Lower leg skin (tissue), 4 donors: ENCODE results near the gene FILIP1L. TPM values are rescaled to one million over a fixed set of nuclear protein-coding genes. Genes with fewer than 3 reads are reported as not detected.

Experiments used
- DNase-seq, 2 donors: peaks; one replicate each; pipeline ENCODE4 v3.0.0-alpha.2; 2019; ENCODE audit warnings: low spot score in 2 of 2
- H3K4me3 ChIP-seq: fragments of 200-600 bp; sonication (generic); 2 replicates; pipeline ENCODE4 v1.5.1; 2017; ENCODE audit warnings: mild to moderate bottlenecking, low read depth; ENCODE audit not compliant: poor library complexity, severe bottlenecking
- CTCF ChIP-seq, 3 donors: fragments of 450-650 bp; IDR thresholded peaks; one replicate each; pipeline ENCODE4 v1.5.1; 2016; ENCODE audit warnings: antibody characterized with exemption in 3 of 3, mild to moderate bottlenecking in 3 of 3, moderate library complexity in 2 of 3
- POLR2A ChIP-seq, 2 donors: fragments of 450-650 bp; IDR thresholded peaks; one replicate each; pipeline ENCODE4 v1.6.1; 2016 to 2017; ENCODE audit warnings: antibody characterized with exemption in 2 of 2, mild to moderate bottlenecking in 1 of 2, moderate library complexity in 1 of 2
- WGBS, 2 donors: methylation state at CpG; one replicate each; pipeline ENCODE4 v1.1.5; 2018; 5-methylcytosine and 5-hydroxymethylcytosine counted together
- intact Hi-C: fragments of 100-400 bp; cut with DNase I; formaldehyde crosslinking; loops from one replicate; pipeline ENCODE4 v1.15.0; 2023; ENCODE audit warnings: low total_unique reads
- total RNA-seq, 4 donors: library from RNA; depleted of rRNA; stranded (reverse); fragments of >200 nt; gene quantifications; one replicate each; pipeline ENCODE4 v1.1.0, GENCODE V29; 2016

FILIP1L gene
- total RNA-seq, 4 donors from 2014 or later: 17.5 to 33.9 (median 22.1) TPM

DNA sequence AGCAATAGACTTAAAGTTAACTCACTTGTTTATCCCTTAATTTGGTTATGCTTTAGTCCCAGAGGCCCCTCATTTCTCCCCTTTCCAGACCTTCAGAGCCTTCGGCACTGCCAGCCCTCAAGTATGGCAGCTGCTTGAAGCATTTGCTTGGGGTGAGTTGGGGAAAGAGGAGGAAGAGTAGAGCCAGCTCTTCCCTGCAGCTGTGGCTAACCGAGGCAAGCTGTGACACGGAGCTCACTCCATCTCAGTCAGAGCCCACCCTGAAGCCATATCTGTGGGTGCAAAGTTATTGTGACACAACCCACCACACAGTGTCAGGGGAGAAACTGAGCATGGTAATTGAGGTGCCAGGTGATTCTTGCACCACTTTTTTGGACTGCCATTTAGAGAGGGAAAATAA is 66.1 kb downstream of the FILIP1L start:
- TF ChIP-seq CTCF (IDR thresholded peaks at IDR 0.05) (no peak), POLR2A (IDR thresholded peaks at IDR 0.05) (no peak)
- H3K4me3 ChIP-seq: no peak overlapping the region
- no peak for DNase-seq
- 70 to 81% methylated on average over 3 of the region's 3 CpGs for WGBS, 2 donors
- intact Hi-C loops: no loop called here

DNA sequence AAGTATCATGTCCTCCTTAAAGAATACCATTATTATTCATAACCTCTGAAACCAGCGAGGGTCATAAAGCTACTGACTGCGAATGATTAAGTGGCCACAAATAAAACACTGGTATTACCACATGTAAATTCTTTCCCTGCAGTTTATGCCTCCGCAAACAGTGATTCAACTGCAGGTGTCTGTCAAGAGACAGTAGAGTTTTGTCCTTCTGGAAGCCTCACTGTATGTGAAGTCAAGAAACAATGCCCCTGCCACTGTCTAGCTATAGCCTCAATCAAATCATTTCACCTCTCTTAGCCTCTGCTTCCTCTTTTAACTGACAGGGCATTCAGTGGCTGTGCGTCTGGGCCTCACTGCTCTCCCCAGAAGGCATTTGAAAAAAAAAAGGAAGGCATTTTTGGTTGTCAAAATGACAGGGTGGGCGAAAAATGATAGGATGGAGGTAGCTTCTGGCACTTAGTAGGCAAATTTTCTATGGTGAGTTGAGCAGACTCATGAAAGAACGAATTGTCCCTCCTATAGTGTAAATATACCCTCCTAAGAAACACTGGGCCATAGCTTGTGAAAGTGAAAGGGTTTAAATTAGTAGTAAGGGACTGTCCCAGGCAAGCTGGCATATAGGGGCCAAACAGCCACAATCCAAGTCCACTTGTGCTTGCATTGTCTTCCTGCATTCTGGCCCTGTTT is 66.7 kb downstream of the FILIP1L start:
- intact Hi-C loops: no loop called here
- DNase-seq: no peak
- TF ChIP-seq POLR2A (IDR thresholded peaks at IDR 0.05) (no peak), CTCF (IDR thresholded peaks at IDR 0.05) (no peak)
- no peak overlapping the region for H3K4me3 ChIP-seq
- WGBS, 2 donors: 58 to 65% methylated on average over 6 of the region's 6 CpGs

DNA sequence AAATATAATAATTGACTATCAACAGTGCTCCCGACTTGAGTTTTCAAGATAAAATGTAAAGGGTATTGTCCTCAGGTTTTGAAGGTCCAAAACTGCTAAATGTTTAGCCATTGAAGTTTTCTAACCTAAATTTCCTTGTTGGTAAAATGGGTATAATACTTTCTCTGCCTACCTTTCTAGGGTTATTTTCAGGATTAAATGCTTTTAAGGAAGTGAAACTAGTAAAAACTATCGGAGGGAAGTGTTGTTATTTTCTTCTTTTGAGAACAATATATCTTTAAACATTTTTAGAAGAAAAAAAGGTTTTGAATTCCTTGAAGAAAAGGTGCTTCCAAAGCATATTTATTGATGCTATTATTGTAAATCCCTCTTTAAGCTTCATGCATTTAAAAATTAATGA is 67.3 kb downstream of the FILIP1L start:
- DNase-seq: no peak
- no peak for TF ChIP-seq CTCF (IDR thresholded peaks at IDR 0.05)
- no peak for TF ChIP-seq POLR2A (IDR thresholded peaks at IDR 0.05)
- intact Hi-C loops: no loop called here
- WGBS, 2 donors: 67 to 68% methylated on average over 2 of the region's 2 CpGs
- no peak overlapping the region for H3K4me3 ChIP-seq

- H3K4me3 ChIP-seq: no peak overlapping the region
- intact Hi-C loops: no loop called here
- DNase-seq: no peak
- TF ChIP-seq POLR2A (IDR thresholded peaks at IDR 0.05) (no peak), CTCF (IDR thresholded peaks at IDR 0.05) (no peak)
- 53 to 55% methylated on average over 3 of the region's 3 CpGs for WGBS, 2 donors
These were observed 68.6 kb downstream of the FILIP1L start for GRCh38 chr3:100045696-100046095.

GRCh38 chr3:100044369-100044768 is 69.9 kb downstream of the FILIP1L start:
- TF ChIP-seq CTCF (IDR thresholded peaks at IDR 0.05) (no peak), POLR2A (IDR thresholded peaks at IDR 0.05) (no peak)
- DNase-seq: no peak
- intact Hi-C loops: no loop called here
- H3K4me3 ChIP-seq: no peak overlapping the region

DNA sequence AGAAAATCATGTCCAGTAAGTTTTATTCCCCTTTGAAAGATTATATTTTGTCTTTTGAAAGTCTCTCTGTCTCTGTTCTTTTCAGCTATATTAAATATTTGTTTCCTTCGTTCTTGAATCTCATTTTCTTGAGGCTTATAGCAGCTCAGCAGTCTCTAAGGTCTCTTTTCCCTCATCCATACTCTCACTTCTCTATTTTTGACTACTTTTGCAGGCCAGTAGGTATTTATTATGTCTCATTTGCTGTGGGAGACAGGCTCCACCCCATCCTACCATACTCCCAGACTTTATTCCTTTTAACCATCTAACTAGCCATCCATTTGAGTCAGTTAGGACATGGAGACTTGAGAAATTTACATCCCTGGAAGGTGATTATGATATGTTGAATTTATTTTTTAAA is 71.0 kb downstream of the FILIP1L start:
- WGBS, 2 donors: 83 to 85% methylated on average over 1 of the region's 1 CpG
- no peak for DNase-seq
- intact Hi-C loops: no loop called here
- TF ChIP-seq CTCF (IDR thresholded peaks at IDR 0.05): no peak
- TF ChIP-seq POLR2A (IDR thresholded peaks at IDR 0.05): no peak
- no peak overlapping the region for H3K4me3 ChIP-seq
